Islet precursor cell (in vitro differentiated cells): ENCODE results near the gene AUTS2.

Experiments used
- DNase-seq: peaks from one replicate; pipeline ENCODE4 v3.0.0-alpha.2; 2018

Gene AUTS2

GRCh38 chr7:70834424-70834823 is 1236.1 kb downstream of the AUTS2 start:
- no peak for DNase-seq

GRCh38 chr7:70835658-70836057 is 1237.4 kb downstream of the AUTS2 start:
- DNase-seq, result no peak

- DNase-seq, result no peak
Observed at GRCh38 chr7:70836279-70836678, 1238.0 kb downstream of the AUTS2 start.

- no peak for DNase-seq
Observed at GRCh38 chr7:70836946-70837345, 1238.7 kb downstream of the AUTS2 start.

DNA sequence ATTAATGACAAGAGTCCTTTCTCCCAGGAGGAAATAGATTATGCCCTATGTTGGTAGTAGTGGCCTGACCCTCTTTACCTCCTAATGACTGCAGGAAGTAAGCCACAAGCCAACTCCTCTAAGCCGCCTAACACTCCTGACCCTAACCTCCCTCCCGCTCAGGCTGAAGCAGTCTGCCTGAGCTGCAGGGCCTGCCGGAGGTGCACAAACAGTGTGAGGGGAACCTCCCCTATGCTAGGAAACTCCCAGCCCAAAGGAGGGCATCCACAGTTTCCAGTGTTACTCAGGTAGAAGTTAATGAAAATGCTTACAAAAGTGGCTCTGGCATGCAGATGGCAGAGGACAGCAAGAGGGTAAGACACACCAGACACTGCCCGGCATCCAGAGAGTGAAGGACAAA is 1239.3 kb downstream of the AUTS2 start:
- no peak for DNase-seq

- DNase-seq, result no peak
Observed at GRCh38 chr7:70838292-70838907, 1240.1 kb downstream of the AUTS2 start.
